Rectal smooth muscle tissue (tissue), 1 donor: Measurements from ENCODE around the gene LPIN1.
A peak's percentile ranks its signal among the peaks of the same experiment; 100 is the strongest.

Source experiments
- H3K27ac ChIP-seq: one replicate; pipeline ENCODE4 v1.7.0; 2013; ENCODE audit warnings: low read depth, low read length, inconsistent platforms
- H3K27me3 ChIP-seq: one replicate; pipeline ENCODE4 v1.7.0; 2013; ENCODE audit warnings: low read length; ENCODE audit not compliant: control insufficient read depth, insufficient read depth
- H3K36me3 ChIP-seq: one replicate; pipeline ENCODE4 v1.7.0; 2013; ENCODE audit warnings: low read length; ENCODE audit not compliant: control insufficient read depth, insufficient read depth
- H3K4me1 ChIP-seq: one replicate; pipeline ENCODE4 v1.7.0; 2013; ENCODE audit warnings: low read length; ENCODE audit not compliant: control insufficient read depth, insufficient read depth
- H3K4me3 ChIP-seq: one replicate; pipeline ENCODE4 v1.7.0; 2013; ENCODE audit warnings: low read length
- H3K9ac ChIP-seq: one replicate; pipeline ENCODE4 v1.7.0; 2013; ENCODE audit warnings: low read length

LPIN1 gene

GRCh38 chr2:11740723-11741122 lies 5.7 kb upstream of the LPIN1 start:
- no peak overlapping the region for H3K9ac ChIP-seq
- H3K4me3 ChIP-seq = no peak overlapping the region
- peaks cover 14% of the 10 kb centered on the region for H3K4me1 ChIP-seq
- H3K27ac ChIP-seq = no peak overlapping the region
- H3K27me3 ChIP-seq = no peaks in the 10 kb centered on the region
- H3K36me3 ChIP-seq = no peaks in the 10 kb centered on the region

GRCh38 chr2:11742317-11742701 lies 4.1 kb upstream of the LPIN1 start:
- peaks cover 18% of the 10 kb centered on the region for H3K4me1 ChIP-seq
- H3K27me3 ChIP-seq = no peaks in the 10 kb centered on the region
- H3K36me3 ChIP-seq = no peaks in the 10 kb centered on the region
- no peak overlapping the region for H3K9ac ChIP-seq
- H3K27ac ChIP-seq = no peak overlapping the region
- no peak overlapping the region for H3K4me3 ChIP-seq

- H3K27ac ChIP-seq = no peak overlapping the region
- no peaks in the 10 kb centered on the region for H3K27me3 ChIP-seq
- no peak overlapping the region for H3K4me3 ChIP-seq
- H3K9ac ChIP-seq = no peak overlapping the region
- no peaks in the 10 kb centered on the region for H3K36me3 ChIP-seq
- peaks cover 22% of the 10 kb centered on the region for H3K4me1 ChIP-seq
Measured at GRCh38 chr2:11742702-11743357, 3.6 kb upstream of the LPIN1 start.

- no peaks in the 10 kb centered on the region for H3K27me3 ChIP-seq
- H3K4me1 ChIP-seq = peaks cover 28% of the 10 kb centered on the region
- no peak overlapping the region for H3K4me3 ChIP-seq
- no peak overlapping the region for H3K9ac ChIP-seq
- no peak overlapping the region for H3K27ac ChIP-seq
- H3K36me3 ChIP-seq = no peaks in the 10 kb centered on the region
Measured at GRCh38 chr2:11743366-11743765, 3.1 kb upstream of the LPIN1 start.

- no peaks in the 10 kb centered on the region for H3K36me3 ChIP-seq
- peaks cover 25% of the 10 kb centered on the region for H3K4me1 ChIP-seq
- peak overlapping the region; percentile 16 for H3K9ac ChIP-seq
- H3K27ac ChIP-seq = peak overlapping the region; percentile 73
- no peaks in the 10 kb centered on the region for H3K27me3 ChIP-seq
- H3K4me3 ChIP-seq = peak overlapping the region; percentile 45
Measured at GRCh38 chr2:11743846-11744553, 2.4 kb upstream of the LPIN1 start.

- no peaks in the 10 kb centered on the region for H3K36me3 ChIP-seq
- H3K4me3 ChIP-seq = peak overlapping the region; percentile 45
- no peaks in the 10 kb centered on the region for H3K27me3 ChIP-seq
- peaks cover 25% of the 10 kb centered on the region for H3K4me1 ChIP-seq
- no peak overlapping the region for H3K9ac ChIP-seq
- H3K27ac ChIP-seq = peak overlapping the region; percentile 73
Measured at GRCh38 chr2:11744631-11745394, 1.6 kb upstream of the LPIN1 start.

GRCh38 chr2:11745613-11746375 lies 638 bp upstream of the LPIN1 start:
- Histone ChIP-seq H3K9ac (peak overlapping the region; percentile 47), H3K4me1 (peaks cover 25% of the 10 kb centered on the region), H3K27me3 (no peaks in the 10 kb centered on the region), H3K36me3 (no peaks in the 10 kb centered on the region), H3K4me3 (peak overlapping the region; percentile 59), H3K27ac (peak overlapping the region; percentile 73)

GRCh38 chr2:11746807-11747459 lies 501 bp downstream of the LPIN1 start:
- peaks cover 25% of the 10 kb centered on the region for H3K4me1 ChIP-seq
- peak overlapping the region; percentile 75 for H3K27ac ChIP-seq
- H3K9ac ChIP-seq = peak overlapping the region; percentile 66
- peak overlapping the region; percentile 82 for H3K4me3 ChIP-seq
- no peaks in the 10 kb centered on the region for H3K36me3 ChIP-seq
- H3K27me3 ChIP-seq = no peaks in the 10 kb centered on the region

- Histone ChIP-seq H3K36me3 (no peaks in the 10 kb centered on the region), H3K4me3 (peak overlapping the region; percentile 82), H3K27ac (no peak overlapping the region), H3K27me3 (no peaks in the 10 kb centered on the region), H3K9ac (no peak overlapping the region), H3K4me1 (peaks cover 25% of the 10 kb centered on the region)
Measured at GRCh38 chr2:11748018-11748860, 1.8 kb downstream of the LPIN1 start.

GRCh38 chr2:11748861-11749645 lies 2.6 kb downstream of the LPIN1 start:
- Histone ChIP-seq H3K27ac (no peak overlapping the region), H3K4me3 (no peak overlapping the region), H3K36me3 (no peaks in the 10 kb centered on the region), H3K9ac (no peak overlapping the region), H3K27me3 (no peaks in the 10 kb centered on the region), H3K4me1 (peaks cover 20% of the 10 kb centered on the region)
